ENCODE data around the gene PIF1. TPM values are rescaled to one million over a fixed set of nuclear protein-coding genes. Genes with fewer than 3 reads are reported as not detected.
"Not testable (repeated sequence)": the region's sequence is repeated elsewhere in the genome, so short reads cannot be mapped to it uniquely, and the experiment has no call there.

PIF1 gene
- total and polyA plus RNA-seq, 5 experiments from 2014 or later, result 0.15 to 0.68 (median 0.52) TPM; not detected in 2

- peaks cover 23 to 39% (median 34%) of the 10 kb centered on the region in 4 donors for H3K4me1 Mint-ChIP-seq
- H3K4me3 Mint-ChIP-seq, result peak overlapping the region in 1 of 10 donors; percentile 26
- H3K27me3 Mint-ChIP-seq, result no peaks in the 10 kb centered on the region
- POLR2A ChIA-PET, result interaction anchor here (2.3 kb wide), 1 partner anchor 8 kb away, joined by 15 read pairs; the partner anchor contains the start of gene PIF1
- no peak overlapping the region for H3K27ac Mint-ChIP-seq
- DNase-seq (no peak), ATAC-seq (no peak)
- H3K9me3 Mint-ChIP-seq, result no peaks in the 10 kb centered on the region
- H3K36me3 Mint-ChIP-seq, result no peaks in the 10 kb centered on the region
These were observed 8.2 kb upstream of the PIF1 start for GRCh38 chr15:64833690-64834089.

DNA sequence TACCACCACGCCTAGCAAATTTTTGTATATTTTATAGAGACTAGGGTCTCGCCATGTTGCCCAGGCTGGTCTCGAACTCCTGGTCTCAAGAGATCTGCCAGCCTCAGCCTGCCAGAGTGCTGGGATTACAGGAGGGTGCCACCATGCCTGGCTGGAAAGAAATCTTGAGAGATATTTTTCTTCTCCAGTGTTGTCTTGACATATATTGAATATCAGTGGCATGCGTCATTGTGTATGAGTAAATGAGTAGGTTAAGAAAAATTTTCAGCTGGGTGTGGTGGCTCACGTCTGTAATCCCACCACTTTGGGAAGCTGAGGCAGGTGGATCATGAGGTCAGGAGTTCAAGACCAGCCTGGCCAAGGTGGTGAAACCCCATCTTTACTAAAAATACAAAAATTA is 3.5 kb upstream of the PIF1 start:
- no peaks in the 10 kb centered on the region for H3K36me3 Mint-ChIP-seq
- no peaks in the 10 kb centered on the region for H3K9me3 Mint-ChIP-seq
- H3K4me3 Mint-ChIP-seq, result no peak overlapping the region
- peaks cover 14 to 29% (median 22%) of the 10 kb centered on the region in 4 donors for H3K4me1 Mint-ChIP-seq
- peaks cover 2 to 14% (median 3%) of the 10 kb centered on the region in 5 donors for H3K27me3 Mint-ChIP-seq
- ATAC-seq, result no peak
- POLR2A ChIA-PET, result interaction anchor here (0.6 to 0.7 kb wide), 3 partner anchors 10 to 508 kb away, joined by 3 read pairs; no protein-coding TSS in a partner anchor
- no peak for DNase-seq
- no peak overlapping the region for H3K27ac Mint-ChIP-seq

DNA sequence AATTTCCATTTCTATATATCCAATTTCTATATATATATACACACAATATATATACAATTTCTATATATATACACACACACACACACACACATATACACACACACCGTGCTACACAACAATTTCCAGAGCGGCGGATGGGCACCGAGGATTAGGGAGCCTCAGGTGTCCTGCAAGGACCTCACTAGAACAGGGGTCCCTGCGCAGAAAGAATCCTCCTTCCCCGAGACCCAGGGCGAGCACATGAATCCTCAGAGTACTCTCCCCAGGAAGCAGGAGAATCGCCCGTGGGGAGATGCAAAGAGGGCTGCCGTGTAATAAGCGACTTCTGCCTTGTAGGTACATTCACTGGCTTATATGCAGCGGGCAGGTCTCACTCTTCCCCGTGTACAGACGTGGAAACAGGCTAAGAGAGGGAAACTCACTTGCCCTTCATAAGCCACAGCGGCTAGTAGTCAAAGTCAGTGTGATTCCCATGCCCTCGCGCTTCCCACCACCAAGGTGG is 467 bp downstream of the PIF1 start:
- Mint-ChIP-seq H3K4me3 (peak overlapping the region; percentile 82 to 94 (median 91)), H3K27me3 (peaks cover 3 to 36% (median 13%) of the 10 kb centered on the region in 5 donors), H3K36me3 (peaks cover 0 to 1% (median 0%) of the 10 kb centered on the region in 3 donors), H3K9me3 (no peaks in the 10 kb centered on the region), H3K4me1 (peaks cover 18 to 33% (median 29%) of the 10 kb centered on the region in 4 donors), H3K27ac (no peak overlapping the region)
- ATAC-seq (peak; percentile 24 to 28), DNase-seq (no peak)
- POLR2A ChIA-PET, result interaction anchor here (1.1 to 1.8 kb wide), 5 partner anchors 10 to 462 kb away, joined by 3 to 19 read pairs (median 6); partner anchors contain the start of gene PARP16

DNA sequence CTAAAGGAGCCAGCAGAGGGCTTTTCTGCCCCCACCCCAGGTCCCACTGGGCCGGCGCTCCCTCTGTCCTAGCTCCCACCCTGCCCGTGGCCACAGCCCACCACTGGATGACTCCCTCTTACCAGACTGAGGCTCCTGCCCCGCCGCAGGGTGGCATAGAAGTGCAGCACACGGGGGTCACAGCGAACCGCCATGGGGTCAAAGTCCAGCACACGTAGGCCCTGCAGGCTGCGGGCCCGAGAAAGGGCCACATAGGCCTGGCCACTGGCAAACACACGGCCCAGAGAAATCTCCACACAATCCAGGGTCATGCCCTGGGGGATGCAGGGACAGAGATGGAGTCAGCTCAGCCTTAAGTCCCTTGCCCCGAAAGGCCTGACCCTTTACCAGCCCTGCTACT is 9.0 kb downstream of the PIF1 start:
- Mint-ChIP-seq H3K36me3 (no peaks in the 10 kb centered on the region), H3K27me3 (peaks cover 0 to 6% (median 0%) of the 10 kb centered on the region in 5 donors), H3K4me1 (peaks cover 0 to 3% (median 0%) of the 10 kb centered on the region in 4 donors), H3K27ac (peak overlapping the region in 1 of 10 donors; percentile 77), H3K9me3 (no peaks in the 10 kb centered on the region), H3K4me3 (no peak overlapping the region)
- ATAC-seq (no peak), DNase-seq (no peak)
- POLR2A ChIA-PET, result no interaction called here

DNA sequence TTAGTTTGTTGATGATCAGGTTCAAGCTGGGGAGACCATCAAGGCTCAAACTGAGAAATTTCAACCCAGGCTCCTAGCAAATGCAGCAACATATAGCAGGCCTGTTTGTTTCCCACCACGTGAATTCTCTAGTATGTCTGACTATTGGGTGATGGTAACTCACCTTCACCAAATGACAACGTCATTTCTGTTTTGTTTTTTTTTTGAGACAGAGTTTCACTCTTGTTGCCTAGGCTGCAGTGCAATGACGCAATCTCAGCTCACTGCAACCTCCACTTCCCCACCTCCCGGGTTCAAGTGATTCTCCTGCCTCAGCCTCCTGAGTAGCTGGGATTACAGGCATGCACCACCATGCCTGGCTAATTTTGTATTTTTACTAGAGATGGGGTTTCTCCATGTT is 10.5 kb downstream of the PIF1 start:
- H3K4me1 Mint-ChIP-seq, H3K36me3 Mint-ChIP-seq, H3K9me3 Mint-ChIP-seq, H3K4me3 Mint-ChIP-seq, DNase-seq, H3K27me3 Mint-ChIP-seq, ATAC-seq: not testable (repeated sequence)
- POLR2A ChIA-PET, result interaction anchor here (0.6 kb wide), 1 partner anchor 144 kb away, joined by 3 read pairs; no protein-coding TSS in a partner anchor
- peak overlapping the region in 2 of 10 donors; percentile 31 to 71 for H3K27ac Mint-ChIP-seq

DNA sequence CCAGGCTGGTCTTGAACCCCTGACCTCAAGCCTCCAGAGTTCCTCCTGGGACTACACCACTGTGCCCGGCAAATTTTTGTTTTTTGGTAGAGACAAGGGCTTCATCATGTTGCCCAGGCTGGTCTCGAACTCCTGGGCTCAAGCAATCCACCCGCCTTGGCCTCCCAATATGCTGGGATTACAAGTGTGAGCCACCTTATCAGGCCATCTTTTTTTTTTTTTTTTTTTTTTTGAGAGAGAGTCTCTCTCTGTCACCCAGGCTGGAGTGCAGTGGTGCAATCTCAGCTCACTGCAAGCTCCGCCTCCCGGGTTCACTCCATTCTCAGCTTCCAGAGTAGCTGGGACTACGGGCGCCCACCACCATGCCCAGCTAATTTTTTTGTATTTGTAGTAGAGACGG is 11.2 kb downstream of the PIF1 start:
- POLR2A ChIA-PET, DNase-seq, H3K9me3 Mint-ChIP-seq, ATAC-seq, H3K27me3 Mint-ChIP-seq, H3K4me3 Mint-ChIP-seq, H3K36me3 Mint-ChIP-seq, H3K4me1 Mint-ChIP-seq: not testable (repeated sequence)
- peak overlapping the region in 2 of 10 donors; percentile 33 to 71 for H3K27ac Mint-ChIP-seq

GRCh38 chr15:64813075-64813474 is 12.4 kb downstream of the PIF1 start:
- H3K36me3 Mint-ChIP-seq, result no peaks in the 10 kb centered on the region
- no peaks in the 10 kb centered on the region for H3K9me3 Mint-ChIP-seq
- H3K27me3 Mint-ChIP-seq, result peaks cover 0 to 2% (median 0%) of the 10 kb centered on the region in 5 donors
- DNase-seq, result no peak
- no peak overlapping the region for H3K27ac Mint-ChIP-seq
- POLR2A ChIA-PET, result interaction anchor here (0.5 kb wide), 1 partner anchor 87 kb away, joined by 3 read pairs; no protein-coding TSS in a partner anchor
- no peak for ATAC-seq
- peaks cover 0 to 6% (median 3%) of the 10 kb centered on the region in 4 donors for H3K4me1 Mint-ChIP-seq
- H3K4me3 Mint-ChIP-seq, result no peak overlapping the region

- Mint-ChIP-seq H3K9me3 (no peaks in the 10 kb centered on the region), H3K36me3 (no peaks in the 10 kb centered on the region), H3K4me1 (peaks cover 0 to 6% (median 3%) of the 10 kb centered on the region in 4 donors), H3K27ac (peak overlapping the region in 1 of 10 donors; percentile 59), H3K27me3 (peaks cover 0 to 10% (median 2%) of the 10 kb centered on the region in 5 donors), H3K4me3 (no peak overlapping the region)
- POLR2A ChIA-PET, result interaction anchor here (0.5 to 1.1 kb wide), 3 partner anchors 21 to 315 kb away, joined by 3 to 7 read pairs (median 3); no protein-coding TSS in a partner anchor
- no peak for DNase-seq
- ATAC-seq, result no peak
These were observed 14.7 kb downstream of the PIF1 start for GRCh38 chr15:64810497-64811326.

DNA sequence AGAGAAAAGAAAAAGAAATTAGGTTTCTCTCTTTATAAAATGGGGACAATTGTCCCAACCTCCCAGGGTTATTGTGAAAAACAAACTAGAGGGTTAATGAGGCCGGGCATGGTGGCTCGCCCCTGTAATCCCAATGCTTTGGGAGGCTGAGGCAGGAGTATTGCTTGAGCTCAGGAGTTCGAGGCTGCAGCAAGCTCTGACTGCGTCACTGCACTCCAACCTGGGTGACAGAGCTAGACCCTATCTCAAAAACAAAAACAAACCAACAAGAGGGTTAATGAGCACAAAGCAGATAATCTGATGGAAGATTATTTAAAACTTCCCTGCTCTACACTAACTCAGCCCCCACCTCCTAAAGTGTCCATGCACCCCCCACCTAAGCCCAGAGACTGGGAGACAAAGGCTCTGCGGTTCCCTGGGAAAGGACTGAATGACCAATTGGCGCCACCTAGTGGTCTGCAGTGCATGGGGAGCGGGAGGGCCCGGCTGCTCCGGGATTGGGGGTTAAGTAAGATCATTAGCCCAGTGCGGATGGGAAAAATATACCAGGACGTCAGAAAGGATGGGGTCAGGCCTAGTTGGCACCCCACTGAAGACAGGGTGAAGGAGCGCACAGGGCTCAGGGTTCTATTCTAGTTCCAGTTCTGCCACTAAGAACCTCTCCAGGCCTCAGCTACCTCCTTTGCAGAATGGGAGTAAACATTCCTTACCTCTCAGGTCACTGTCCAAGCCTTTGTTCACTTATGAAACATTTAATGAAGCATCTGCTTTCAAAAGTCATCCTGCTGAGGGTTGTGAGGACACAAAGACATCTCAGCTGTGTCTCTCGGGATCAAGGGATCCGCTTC is 15.6 kb downstream of the PIF1 start:
- Mint-ChIP-seq H3K9me3 (no peaks in the 10 kb centered on the region), H3K27ac (peak overlapping the region in 1 of 10 donors; percentile 59), H3K4me3 (no peak overlapping the region), H3K27me3 (peaks cover 0 to 10% (median 2%) of the 10 kb centered on the region in 5 donors), H3K36me3 (no peaks in the 10 kb centered on the region), H3K4me1 (peaks cover 0 to 6% (median 3%) of the 10 kb centered on the region in 4 donors)
- peak; percentile 39 to 82 (median 58) for DNase-seq
- ATAC-seq, result peak; percentile 72 to 88
- POLR2A ChIA-PET, result interaction anchor here (0.5 to 0.9 kb wide), 2 partner anchors 20 to 315 kb away, joined by 3 to 7 read pairs; no protein-coding TSS in a partner anchor

GRCh38 chr15:64808785-64809453 is 16.5 kb downstream of the PIF1 start:
- Mint-ChIP-seq H3K9me3 (no peaks in the 10 kb centered on the region), H3K27ac (no peak overlapping the region), H3K4me1 (peaks cover 0 to 6% (median 3%) of the 10 kb centered on the region in 4 donors), H3K27me3 (peaks cover 0 to 10% (median 2%) of the 10 kb centered on the region in 5 donors), H3K36me3 (no peaks in the 10 kb centered on the region), H3K4me3 (no peak overlapping the region)
- DNase-seq, result no peak
- POLR2A ChIA-PET, result no interaction called here
- no peak for ATAC-seq

- no peak for ATAC-seq
- Mint-ChIP-seq H3K27ac (no peak overlapping the region), H3K4me1 (peaks cover 0 to 6% (median 3%) of the 10 kb centered on the region in 4 donors), H3K4me3 (no peak overlapping the region), H3K27me3 (peaks cover 0 to 10% (median 2%) of the 10 kb centered on the region in 5 donors), H3K36me3 (no peaks in the 10 kb centered on the region), H3K9me3 (no peaks in the 10 kb centered on the region)
- no peak for DNase-seq
- POLR2A ChIA-PET, result no interaction called here
These were observed 17.7 kb downstream of the PIF1 start for GRCh38 chr15:64807751-64808222.
